GM12878 (cell line): ENCODE measurements around the gene TMEM176A.

ENCODE experiments used
- CHD2 ChIP-seq: IDR thresholded peaks from 2 replicates; pipeline ENCODE4 v1.6.1; 2011; ENCODE audit warnings: low read depth, low read length, improper control_type of control experiment, borderline replicate concordance
- CHD4 ChIP-seq: fragments of 200-600 bp; sonication (generic); IDR thresholded peaks from 2 replicates; pipeline ENCODE4 v1.6.1; 2016; ENCODE audit warnings: mild to moderate bottlenecking
- CTCF ChIP-seq, 3 experiments: IDR thresholded peaks in 2 of 3; conservative IDR thresholded peaks in 1 of 3; 2 replicates each; pipeline ENCODE4 v1.5.1; 2011; ENCODE audit warnings: low read depth in 3 of 3, low read length in 3 of 3, mild to moderate bottlenecking in 3 of 3, control low read depth in 2 of 3, moderate library complexity in 2 of 3, inconsistent platforms in 1 of 3, mixed read lengths in 1 of 3; ENCODE audit not compliant: control insufficient read depth in 2 of 3, insufficient read depth in 1 of 3; ENCODE audit errors: extremely low read depth in 1 of 3
- EZH2 ChIP-seq: IDR thresholded peaks from 2 replicates; pipeline ENCODE4 v1.6.1; 2012; ENCODE audit warnings: low read depth, mild to moderate bottlenecking, control low read depth, inconsistent platforms, low read length, borderline replicate concordance; ENCODE audit not compliant: control insufficient read depth
- HDAC2 ChIP-seq: fragments of 200-600 bp; sonication (generic); IDR thresholded peaks from 2 replicates; pipeline ENCODE4 v1.6.1; 2017
- MAX ChIP-seq: IDR thresholded peaks from 2 replicates; pipeline ENCODE4 v1.6.1; 2012; ENCODE audit warnings: low read depth, low read length, improper control_type of control experiment
- PRDM15 ChIP-seq: fragments of 450-650 bp; formaldehyde crosslinking; IDR thresholded peaks from 2 replicates; pipeline ENCODE4 v1.4.0; 2020; ENCODE audit warnings: mild to moderate bottlenecking, moderate library complexity
- RCOR1 ChIP-seq: conservative IDR thresholded peaks from 2 replicates; pipeline ENCODE4 v1.6.1; 2012; ENCODE audit warnings: low read depth, low read length, improper control_type of control experiment
- RELA ChIP-seq: fragments of 450-650 bp; IDR thresholded peaks from 2 replicates; pipeline ENCODE4 v1.8.0; 2014; ENCODE audit warnings: borderline replicate concordance; ENCODE audit not compliant: partially characterized antibody
- REST ChIP-seq: IDR thresholded peaks from 2 replicates; pipeline ENCODE4 v1.6.1; 2012; ENCODE audit warnings: mild to moderate bottlenecking, low read depth, low read length
- RFX5 ChIP-seq: IDR thresholded peaks from 2 replicates; pipeline ENCODE4 v1.6.1; 2011; ENCODE audit warnings: low read depth, low read length, improper control_type of control experiment
- TBL1XR1 ChIP-seq: IDR thresholded peaks from 2 replicates; pipeline ENCODE4 v1.6.1; 2012; ENCODE audit warnings: low read depth, low read length, improper control_type of control experiment
- TCF12 ChIP-seq: IDR thresholded peaks from 2 replicates; pipeline ENCODE4 v1.6.1; 2011; ENCODE audit warnings: low read depth, mild to moderate bottlenecking, low read length
- ZNF592 ChIP-seq: fragments of 450-650 bp; IDR thresholded peaks from 2 replicates; pipeline ENCODE4 v1.6.1; 2017; ENCODE audit warnings: mild to moderate bottlenecking, moderate library complexity

GRCh38 chr7:150849204-150849775 lies 48.7 kb downstream of the TMEM176A start:
- TF ChIP-seq CTCF (IDR thresholded peaks at IDR 0.05 in 2 of 3, conservative IDR thresholded peaks at IDR 0.05 in 1 of 3; ENCODE audit: control insufficient read depth in 2 of 3, extremely low read depth in 1 of 3, insufficient read depth in 1 of 3, low read depth in 3 of 3, low read length in 3 of 3) (no peak), HDAC2 (no peak), RFX5 (no peak), CHD4 (no peak), RCOR1 (no peak), MAX (no peak), TCF12 (no peak), CHD2 (no peak), REST (no peak), PRDM15 (CRISPR knock-in tag) (no peak), ZNF592 (no peak), EZH2 (no peak), TBL1XR1 (no peak), RELA (no peak)
